KMS-11 (cell line): ENCODE measurements around the gene RNF213.

Source experiments
- H2AFZ ChIP-seq: fragments of 200-600 bp; sonication (generic); 2 replicates; pipeline ENCODE4 v1.6.1; 2016; ENCODE audit warnings: antibody characterized with exemption, mixed run types, low read depth
- H3K27ac ChIP-seq: fragments of 200-600 bp; sonication (generic); 2 replicates; pipeline ENCODE4 v1.6.1; 2016; ENCODE audit warnings: mild to moderate bottlenecking, mixed run types
- H3K27me3 ChIP-seq: fragments of 200-600 bp; sonication (generic); 2 replicates; pipeline ENCODE4 v1.6.1; 2017; ENCODE audit warnings: mild to moderate bottlenecking, low read depth, mixed run types, moderate library complexity; ENCODE audit not compliant: insufficient read depth
- H3K36me3 ChIP-seq: fragments of 200-600 bp; sonication (generic); 2 replicates; pipeline ENCODE4 v1.6.1; 2017; ENCODE audit warnings: mild to moderate bottlenecking, mixed run types; ENCODE audit not compliant: insufficient read depth
- H3K4me1 ChIP-seq: fragments of 200-600 bp; sonication (generic); 2 replicates; pipeline ENCODE4 v1.6.1; 2016; ENCODE audit warnings: mild to moderate bottlenecking, low read depth, mixed run types; ENCODE audit not compliant: poor library complexity, severe bottlenecking
- H3K4me2 ChIP-seq: fragments of 200-600 bp; sonication (generic); 2 replicates; pipeline ENCODE4 v1.7.0; 2016; ENCODE audit warnings: mild to moderate bottlenecking, mixed run types
- H3K4me3 ChIP-seq: fragments of 200-600 bp; sonication (generic); IDR thresholded peaks from 2 replicates; pipeline ENCODE4 v1.6.1; 2017; ENCODE audit warnings: low read depth, low read length, mixed read lengths; ENCODE audit not compliant: insufficient read depth
- H3K79me2 ChIP-seq: fragments of 200-600 bp; sonication (generic); 2 replicates; pipeline ENCODE4 v1.6.1; 2016; ENCODE audit warnings: low read depth, mixed run types; ENCODE audit not compliant: insufficient read depth
- H3K9ac ChIP-seq: fragments of 200-600 bp; sonication (generic); 2 replicates; pipeline ENCODE4 v1.6.1; 2016; ENCODE audit warnings: mild to moderate bottlenecking, mixed run types
- H4K20me1 ChIP-seq: fragments of 200-600 bp; sonication (generic); 2 replicates; pipeline ENCODE4 v1.6.1; 2016; ENCODE audit warnings: mild to moderate bottlenecking, mixed run types; ENCODE audit not compliant: insufficient read depth
- TF ChIP-seq, protein P1 (sequence below): fragments of 200-600 bp; sonication (generic); conservative IDR thresholded peaks from 2 replicates; pipeline ENCODE4 v1.6.1; 2017; ENCODE audit warnings: low read depth, mild to moderate bottlenecking, antibody characterized with exemption, low read length, moderate library complexity, mixed read lengths

RNF213 gene

DNA sequence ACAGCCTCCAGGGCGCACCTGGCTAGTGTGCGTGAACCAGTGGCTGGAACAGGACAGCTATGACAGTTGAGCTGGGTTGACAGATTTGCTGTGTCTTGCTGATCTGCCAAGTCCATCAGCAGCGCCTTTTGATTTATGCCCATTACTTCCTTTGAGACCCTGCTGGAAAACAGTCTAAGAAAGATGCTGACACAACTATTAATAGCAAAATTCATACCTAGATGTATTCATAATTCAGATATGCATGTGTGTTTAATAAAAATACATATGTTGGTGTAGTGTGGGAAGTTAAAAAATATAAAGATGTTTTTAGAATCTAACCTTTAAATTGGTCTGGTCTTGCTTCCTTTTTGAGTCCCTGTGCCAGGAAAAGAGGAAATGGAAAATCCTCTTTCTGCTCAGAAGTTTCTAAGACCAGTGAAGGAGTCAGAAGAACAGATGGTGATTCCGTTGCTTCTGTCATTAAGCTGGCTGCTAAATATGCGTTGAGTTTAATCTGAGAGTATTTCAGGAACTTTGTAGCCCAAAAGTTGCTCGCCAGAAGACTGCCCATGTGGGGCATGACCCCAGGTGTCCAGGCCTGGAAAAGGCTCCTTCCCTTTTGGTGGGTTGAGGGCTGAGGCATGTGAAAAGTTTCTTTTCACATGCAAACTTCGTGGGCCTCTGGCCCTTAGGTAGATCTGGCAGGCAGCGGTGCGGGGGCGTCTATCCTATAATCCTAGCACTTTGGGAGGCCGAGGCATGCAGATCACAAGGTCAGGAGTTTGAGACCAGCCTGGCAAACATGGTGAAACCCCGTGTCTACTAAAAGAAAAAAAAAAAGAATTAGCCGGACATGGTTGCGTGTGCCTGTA is 114.3 kb downstream of the RNF213 start:
- TF ChIP-seq, protein P1, sequence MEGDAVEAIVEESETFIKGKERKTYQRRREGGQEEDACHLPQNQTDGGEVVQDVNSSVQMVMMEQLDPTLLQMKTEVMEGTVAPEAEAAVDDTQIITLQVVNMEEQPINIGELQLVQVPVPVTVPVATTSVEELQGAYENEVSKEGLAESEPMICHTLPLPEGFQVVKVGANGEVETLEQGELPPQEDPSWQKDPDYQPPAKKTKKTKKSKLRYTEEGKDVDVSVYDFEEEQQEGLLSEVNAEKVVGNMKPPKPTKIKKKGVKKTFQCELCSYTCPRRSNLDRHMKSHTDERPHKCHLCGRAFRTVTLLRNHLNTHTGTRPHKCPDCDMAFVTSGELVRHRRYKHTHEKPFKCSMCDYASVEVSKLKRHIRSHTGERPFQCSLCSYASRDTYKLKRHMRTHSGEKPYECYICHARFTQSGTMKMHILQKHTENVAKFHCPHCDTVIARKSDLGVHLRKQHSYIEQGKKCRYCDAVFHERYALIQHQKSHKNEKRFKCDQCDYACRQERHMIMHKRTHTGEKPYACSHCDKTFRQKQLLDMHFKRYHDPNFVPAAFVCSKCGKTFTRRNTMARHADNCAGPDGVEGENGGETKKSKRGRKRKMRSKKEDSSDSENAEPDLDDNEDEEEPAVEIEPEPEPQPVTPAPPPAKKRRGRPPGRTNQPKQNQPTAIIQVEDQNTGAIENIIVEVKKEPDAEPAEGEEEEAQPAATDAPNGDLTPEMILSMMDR: no peak
- H3K27me3 ChIP-seq: no peaks in the 10 kb centered on the region
- H3K36me3 ChIP-seq: no peaks in the 10 kb centered on the region
- H3K4me2 ChIP-seq: no peak overlapping the region
- no peak overlapping the region for H3K9ac ChIP-seq
- H3K4me3 ChIP-seq: no peak overlapping the region
- H2AFZ ChIP-seq: no peak overlapping the region
- H3K27ac ChIP-seq: no peak overlapping the region
- no peaks in the 10 kb centered on the region for H3K4me1 ChIP-seq
- no peaks in the 10 kb centered on the region for H3K79me2 ChIP-seq
- no peaks in the 10 kb centered on the region for H4K20me1 ChIP-seq

DNA sequence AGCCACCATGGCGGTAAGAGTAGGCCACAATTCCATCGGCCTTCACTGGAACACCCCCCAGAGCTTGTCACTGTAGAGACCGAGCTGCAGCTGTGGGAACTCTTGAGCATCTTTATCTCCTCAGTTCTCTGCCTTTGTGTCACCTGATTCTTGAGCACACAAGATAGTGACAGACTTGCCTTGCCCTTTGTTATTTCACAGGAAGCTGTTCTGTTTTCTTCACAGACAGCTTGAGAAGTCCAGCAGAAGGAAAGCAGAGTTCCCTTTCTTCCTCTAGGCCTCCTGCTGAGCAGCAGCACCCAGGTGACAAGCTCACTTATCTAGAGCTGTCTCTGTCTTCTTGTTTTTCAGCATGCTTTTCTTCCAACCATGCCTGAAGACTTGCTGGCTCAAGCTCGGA is 115.9 kb downstream of the RNF213 start:
- H2AFZ ChIP-seq: no peak overlapping the region
- no peak overlapping the region for H3K27ac ChIP-seq
- H3K4me2 ChIP-seq: no peak overlapping the region
- no peak overlapping the region for H3K9ac ChIP-seq
- TF ChIP-seq, protein P1: no peak
- no peaks in the 10 kb centered on the region for H3K79me2 ChIP-seq
- no peaks in the 10 kb centered on the region for H3K4me1 ChIP-seq
- no peaks in the 10 kb centered on the region for H3K27me3 ChIP-seq
- no peaks in the 10 kb centered on the region for H3K36me3 ChIP-seq
- H3K4me3 ChIP-seq: no peak overlapping the region
- H4K20me1 ChIP-seq: no peaks in the 10 kb centered on the region

DNA sequence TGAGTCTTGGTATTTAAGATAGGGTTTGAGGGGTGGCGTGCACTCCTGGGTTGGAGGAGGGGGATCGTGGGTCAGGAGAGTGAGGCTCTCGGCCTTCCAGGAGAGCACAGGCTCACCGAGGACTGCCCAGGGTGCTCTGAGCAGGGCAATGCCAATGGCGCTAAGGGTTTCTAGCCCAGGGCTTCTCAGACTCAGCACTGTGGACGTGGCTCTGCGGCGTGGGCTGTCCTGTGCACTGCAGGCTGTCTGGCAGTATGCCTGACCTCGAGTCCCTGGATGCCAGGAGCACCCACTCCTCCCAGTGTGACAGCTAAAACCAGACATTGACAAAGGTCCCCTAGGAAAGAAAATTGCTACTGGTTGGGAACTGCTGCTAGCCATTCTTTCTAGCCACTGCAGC is 117.1 kb downstream of the RNF213 start:
- Histone ChIP-seq H3K9ac (no peak overlapping the region), H3K27me3 (no peaks in the 10 kb centered on the region), H3K4me3 (no peak overlapping the region), H3K79me2 (no peaks in the 10 kb centered on the region), H3K4me1 (no peaks in the 10 kb centered on the region), H2AFZ (no peak overlapping the region), H3K36me3 (no peaks in the 10 kb centered on the region), H3K4me2 (no peak overlapping the region), H4K20me1 (no peaks in the 10 kb centered on the region), H3K27ac (no peak overlapping the region)
- TF ChIP-seq, protein P1: no peak

DNA sequence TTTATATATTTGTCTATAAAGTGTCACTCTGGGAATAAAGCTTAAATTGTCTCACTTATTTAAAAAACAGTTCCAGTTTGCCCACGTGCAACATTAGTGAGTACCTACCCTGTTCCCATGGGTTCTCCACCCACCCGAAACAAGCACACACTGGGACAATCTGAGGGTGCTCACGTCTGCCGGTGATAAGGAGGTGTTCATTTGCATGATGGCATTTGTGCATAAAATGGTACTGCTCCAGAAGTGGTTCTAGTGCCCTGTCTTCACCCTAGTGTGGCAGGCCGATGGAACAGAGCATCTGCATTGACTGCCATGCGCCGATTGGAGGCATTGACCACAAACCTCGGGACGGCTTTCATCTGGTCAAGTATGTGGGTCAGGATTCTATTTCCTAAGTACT is 118.7 kb downstream of the RNF213 start:
- TF ChIP-seq, protein P1: no peak
- H2AFZ ChIP-seq: no peak overlapping the region
- H3K4me1 ChIP-seq: no peaks in the 10 kb centered on the region
- H3K27ac ChIP-seq: no peak overlapping the region
- H3K36me3 ChIP-seq: no peaks in the 10 kb centered on the region
- no peaks in the 10 kb centered on the region for H3K79me2 ChIP-seq
- H3K9ac ChIP-seq: no peak overlapping the region
- H3K4me2 ChIP-seq: no peak overlapping the region
- H4K20me1 ChIP-seq: no peaks in the 10 kb centered on the region
- no peak overlapping the region for H3K4me3 ChIP-seq
- no peaks in the 10 kb centered on the region for H3K27me3 ChIP-seq
